HG02759 (cell line): ENCODE results near the gene CRYZL1.

ENCODE experiments used
- ATAC-seq: cut with Tn5 transposase; IDR thresholded peaks from one replicate; pipeline ENCODE4 v1.9.1; 2021; ENCODE audit warnings: mild to moderate bottlenecking, moderate library complexity; ENCODE audit not compliant: unreplicated experiment

The CRYZL1 gene

DNA sequence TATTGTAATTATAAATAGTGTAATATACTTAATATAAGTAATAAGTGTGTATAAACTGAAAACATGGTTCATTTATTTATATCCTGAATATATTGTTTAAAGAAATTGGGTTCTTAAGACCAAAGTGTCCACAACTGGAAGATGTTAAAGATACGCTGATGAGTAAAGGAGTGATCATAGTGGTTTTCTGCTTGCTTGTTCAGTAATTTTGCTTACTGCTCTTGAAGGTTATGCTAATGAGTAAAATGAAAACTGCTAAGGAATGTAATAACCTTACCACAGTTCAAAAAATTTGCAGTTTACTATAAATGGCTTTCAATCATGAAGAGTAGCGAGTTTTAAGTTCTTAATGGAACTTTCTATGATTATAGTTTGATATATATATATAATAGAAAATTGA, 75.0 kb downstream of the CRYZL1 start:
- ATAC-seq: no peak

DNA sequence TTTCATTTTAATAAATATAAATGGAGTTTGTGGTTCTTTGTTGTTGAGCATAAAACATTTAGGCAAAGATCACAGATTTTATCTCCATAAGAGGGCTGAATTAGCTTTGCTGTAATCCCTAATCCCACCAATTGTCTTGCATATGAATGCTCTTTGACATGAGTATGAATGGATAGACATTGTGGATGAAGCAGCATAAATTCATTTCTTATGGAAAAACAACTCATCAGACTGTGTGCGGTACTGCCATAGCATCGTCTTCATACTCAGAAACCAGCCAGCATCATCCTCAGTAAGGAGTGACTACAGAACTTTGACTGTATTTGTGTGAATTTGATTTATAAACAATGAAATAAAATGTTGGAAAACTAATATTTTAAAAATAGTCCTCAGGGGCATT, 79.2 kb downstream of the CRYZL1 start:
- ATAC-seq: no peak

DNA sequence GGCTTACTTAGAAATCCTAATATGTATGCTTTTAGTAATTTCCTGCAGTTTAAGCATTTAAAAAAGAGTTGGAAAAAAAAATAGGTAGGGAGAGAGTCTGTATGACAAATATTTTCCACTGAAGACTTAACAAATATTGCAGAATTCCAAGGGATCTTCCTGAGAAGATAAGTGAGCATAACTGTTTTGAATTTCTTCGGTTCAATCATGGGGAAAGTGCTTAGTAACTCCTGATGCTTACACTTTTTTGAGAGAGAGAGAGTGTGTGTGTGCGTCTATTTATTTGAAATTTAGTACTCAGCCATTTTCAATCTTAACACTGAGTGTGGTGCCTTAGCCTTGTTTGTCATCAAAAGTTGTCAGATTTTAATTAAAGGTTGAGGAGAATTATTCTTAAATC, 80.2 kb downstream of the CRYZL1 start:
- ATAC-seq: no peak

DNA sequence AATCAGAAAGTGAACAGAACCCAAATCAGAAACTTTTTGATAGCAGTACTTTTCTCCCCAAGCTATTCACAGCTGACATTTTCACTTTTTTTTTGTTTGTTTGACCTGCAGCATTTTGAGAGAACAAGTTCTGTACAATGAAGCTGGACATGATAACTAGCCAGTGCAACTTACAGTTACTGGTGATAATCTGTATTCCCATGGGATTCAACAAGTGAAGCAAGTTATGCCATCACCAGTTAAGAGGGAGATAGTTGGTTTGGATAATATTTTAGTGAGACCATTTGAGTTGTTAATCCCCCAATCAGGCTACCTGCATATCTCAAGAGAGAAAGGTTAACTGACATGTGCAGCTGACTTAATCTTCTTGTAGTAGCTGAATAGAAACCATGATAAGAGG, 80.6 kb downstream of the CRYZL1 start:
- no peak for ATAC-seq

DNA sequence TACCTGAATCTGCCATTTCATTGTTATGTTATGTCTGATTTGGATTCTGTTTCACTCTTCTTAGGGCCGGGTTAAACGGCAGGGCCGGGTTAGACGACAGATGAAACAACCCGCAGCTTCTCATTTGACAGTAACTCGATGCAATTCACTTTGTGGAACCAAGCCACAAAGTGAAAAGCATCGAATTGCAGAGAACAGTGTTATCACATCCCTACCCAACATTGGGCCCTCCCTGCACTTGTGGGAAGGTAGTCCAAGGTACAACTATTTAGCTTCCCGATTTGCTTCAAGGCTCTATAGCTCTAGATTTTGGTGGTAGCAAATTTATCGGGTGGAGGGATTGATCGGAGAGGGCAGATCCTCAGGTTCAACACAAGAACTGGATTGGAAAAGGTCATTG, 81.7 kb downstream of the CRYZL1 start:
- ATAC-seq: no peak

DNA sequence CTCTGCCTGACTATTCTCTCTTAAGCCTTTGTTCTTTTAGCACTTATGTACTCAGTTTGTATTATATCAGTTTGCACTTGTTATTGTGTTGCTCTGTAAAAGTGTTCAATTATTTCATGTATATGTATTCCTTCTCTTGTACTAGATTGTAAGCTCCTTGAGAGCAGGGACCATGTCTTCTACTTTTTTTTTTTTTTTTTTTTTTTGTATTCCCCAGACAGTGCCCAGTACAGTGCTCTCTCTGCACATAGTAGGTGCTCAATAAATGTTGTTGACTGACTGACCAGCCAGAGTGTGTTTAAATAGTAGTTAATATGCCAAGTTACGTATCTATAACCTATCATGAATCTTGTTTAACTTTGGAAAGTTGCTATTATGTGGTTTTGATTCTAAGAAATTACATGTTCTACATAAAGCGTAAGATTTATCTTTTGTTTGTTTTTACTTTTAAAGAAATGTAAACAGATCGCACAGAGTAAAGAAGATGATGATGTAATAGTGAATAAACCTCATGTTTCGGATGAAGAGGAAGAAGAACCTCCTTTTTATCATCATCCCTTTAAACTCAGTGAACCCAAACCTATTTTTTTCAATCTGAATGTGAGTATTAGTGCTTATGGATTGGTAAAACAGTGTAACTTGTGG, 82.6 kb downstream of the CRYZL1 start:
- ATAC-seq: no peak

DNA sequence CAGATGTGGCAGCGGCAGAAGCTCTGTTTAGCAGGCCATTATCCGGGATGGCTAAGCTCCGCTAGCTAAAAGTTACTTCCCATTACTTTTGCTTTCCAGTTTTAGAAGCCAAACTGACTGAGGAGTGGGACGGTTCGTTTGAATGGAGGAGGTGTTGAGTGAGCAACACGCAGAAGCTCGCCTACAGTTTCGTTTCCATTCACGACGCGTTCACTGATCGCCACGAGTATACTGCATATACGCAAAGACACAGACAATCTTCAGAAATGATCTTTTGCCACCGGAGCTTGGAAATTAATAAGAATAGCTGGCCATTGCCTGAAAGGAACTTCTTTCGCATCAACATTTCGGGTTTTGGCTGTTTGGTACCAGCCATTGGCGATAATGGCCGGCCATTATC, 84.1 kb downstream of the CRYZL1 start:
- ATAC-seq: no peak

DNA sequence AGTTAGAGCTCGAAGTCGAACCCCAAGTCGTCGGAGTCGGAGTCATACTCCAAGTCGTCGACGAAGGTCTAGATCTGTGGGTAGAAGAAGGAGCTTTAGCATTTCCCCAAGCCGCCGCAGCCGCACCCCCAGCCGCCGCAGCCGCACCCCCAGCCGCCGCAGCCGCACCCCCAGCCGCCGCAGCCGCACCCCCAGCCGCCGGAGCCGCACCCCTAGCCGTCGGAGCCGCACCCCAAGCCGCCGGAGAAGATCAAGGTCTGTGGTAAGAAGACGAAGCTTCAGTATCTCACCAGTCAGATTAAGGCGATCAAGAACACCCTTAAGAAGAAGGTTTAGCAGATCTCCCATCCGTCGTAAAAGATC, 86.6 kb downstream of the CRYZL1 start:
- no peak for ATAC-seq

DNA sequence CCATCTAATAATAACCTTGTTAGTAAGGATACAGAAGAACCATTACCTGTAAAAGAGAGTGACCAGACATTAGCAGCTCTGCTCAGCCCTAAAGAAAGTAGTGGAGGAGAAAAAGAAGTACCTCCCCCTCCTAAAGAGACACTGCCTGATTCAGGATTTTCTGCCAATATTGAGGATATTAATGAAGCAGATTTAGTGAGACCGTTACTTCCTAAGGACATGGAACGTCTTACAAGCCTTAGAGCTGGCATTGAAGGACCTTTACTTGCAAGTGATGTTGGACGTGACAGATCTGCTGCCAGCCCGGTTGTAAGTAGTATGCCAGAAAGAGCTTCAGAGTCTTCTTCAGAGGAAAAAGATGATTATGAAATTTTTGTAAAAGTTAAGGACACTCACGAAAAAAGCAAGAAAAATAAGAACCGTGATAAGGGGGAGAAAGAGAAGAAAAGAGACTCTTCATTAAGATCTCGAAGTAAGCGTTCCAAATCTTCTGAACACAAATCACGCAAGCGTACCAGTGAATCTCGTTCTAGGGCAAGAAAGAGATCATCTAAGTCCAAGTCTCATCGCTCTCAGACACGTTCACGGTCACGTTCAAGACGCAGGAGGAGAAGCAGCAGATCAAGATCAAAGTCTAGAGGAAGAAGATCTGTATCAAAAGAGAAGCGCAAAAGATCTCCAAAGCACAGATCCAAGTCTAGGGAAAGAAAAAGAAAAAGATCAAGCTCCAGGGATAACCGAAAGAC, 87.1 kb downstream of the CRYZL1 start:
- ATAC-seq: no peak

DNA sequence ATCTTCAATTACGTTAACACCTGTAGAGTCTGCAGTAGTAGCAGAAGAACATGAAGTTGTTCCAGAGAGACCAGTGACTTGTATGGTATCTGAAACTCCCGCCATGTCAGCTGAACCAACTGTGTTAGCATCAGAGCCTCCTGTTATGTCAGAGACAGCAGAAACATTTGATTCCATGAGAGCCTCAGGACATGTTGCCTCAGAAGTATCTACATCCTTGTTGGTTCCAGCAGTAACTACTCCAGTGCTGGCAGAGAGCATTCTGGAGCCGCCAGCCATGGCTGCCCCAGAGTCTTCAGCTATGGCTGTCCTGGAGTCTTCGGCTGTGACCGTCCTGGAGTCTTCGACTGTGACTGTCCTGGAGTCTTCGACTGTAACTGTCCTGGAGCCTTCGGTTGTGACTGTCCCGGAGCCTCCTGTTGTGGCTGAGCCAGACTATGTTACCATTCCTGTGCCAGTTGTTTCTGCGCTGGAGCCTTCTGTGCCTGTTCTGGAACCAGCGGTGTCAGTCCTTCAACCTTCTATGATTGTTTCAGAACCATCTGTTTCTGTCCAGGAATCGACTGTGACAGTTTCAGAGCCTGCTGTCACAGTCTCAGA, 88.4 kb downstream of the CRYZL1 start:
- no peak for ATAC-seq

DNA sequence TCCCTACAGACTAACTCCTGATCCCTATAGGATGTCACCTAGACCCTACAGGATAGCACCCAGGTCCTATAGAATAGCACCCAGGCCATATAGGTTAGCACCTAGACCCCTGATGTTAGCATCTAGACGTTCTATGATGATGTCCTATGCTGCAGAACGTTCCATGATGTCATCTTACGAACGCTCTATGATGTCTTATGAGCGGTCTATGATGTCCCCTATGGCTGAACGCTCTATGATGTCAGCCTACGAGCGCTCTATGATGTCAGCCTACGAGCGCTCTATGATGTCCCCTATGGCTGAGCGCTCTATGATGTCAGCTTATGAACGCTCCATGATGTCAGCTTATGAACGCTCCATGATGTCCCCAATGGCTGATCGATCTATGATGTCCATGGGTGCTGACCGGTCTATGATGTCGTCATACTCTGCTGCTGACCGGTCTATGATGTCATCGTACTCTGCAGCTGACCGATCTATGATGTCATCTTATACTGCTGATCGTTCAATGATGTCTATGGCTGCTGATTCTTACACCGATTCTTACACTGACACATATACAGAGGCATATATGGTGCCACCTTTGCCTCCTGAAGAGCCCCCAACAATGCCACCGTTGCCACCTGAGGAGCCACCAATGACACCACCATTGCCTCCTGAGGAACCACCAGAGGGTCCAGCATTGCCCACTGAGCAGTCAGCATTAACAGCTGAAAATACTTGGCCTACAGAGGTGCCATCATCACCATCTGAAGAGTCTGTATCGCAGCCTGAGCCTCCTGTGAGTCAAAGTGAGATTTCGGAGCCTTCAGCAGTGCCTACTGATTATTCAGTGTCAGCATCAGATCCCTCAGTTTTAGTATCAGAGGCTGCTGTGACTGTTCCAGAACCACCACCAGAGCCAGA, 89.2 kb downstream of the CRYZL1 start:
- no peak for ATAC-seq

DNA sequence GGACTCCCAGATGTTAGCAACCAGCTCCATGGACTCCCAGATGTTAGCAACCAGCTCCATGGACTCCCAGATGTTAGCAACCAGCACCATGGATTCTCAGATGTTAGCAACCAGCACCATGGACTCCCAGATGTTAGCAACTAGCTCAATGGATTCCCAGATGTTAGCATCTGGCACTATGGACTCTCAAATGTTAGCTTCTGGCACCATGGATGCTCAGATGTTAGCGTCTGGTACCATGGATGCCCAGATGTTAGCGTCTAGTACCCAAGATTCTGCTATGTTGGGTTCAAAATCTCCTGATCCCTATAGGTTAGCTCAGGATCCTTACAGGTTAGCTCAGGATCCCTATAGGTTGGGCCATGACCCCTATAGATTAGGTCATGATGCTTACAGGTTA, 89.9 kb downstream of the CRYZL1 start:
- no peak for ATAC-seq

DNA sequence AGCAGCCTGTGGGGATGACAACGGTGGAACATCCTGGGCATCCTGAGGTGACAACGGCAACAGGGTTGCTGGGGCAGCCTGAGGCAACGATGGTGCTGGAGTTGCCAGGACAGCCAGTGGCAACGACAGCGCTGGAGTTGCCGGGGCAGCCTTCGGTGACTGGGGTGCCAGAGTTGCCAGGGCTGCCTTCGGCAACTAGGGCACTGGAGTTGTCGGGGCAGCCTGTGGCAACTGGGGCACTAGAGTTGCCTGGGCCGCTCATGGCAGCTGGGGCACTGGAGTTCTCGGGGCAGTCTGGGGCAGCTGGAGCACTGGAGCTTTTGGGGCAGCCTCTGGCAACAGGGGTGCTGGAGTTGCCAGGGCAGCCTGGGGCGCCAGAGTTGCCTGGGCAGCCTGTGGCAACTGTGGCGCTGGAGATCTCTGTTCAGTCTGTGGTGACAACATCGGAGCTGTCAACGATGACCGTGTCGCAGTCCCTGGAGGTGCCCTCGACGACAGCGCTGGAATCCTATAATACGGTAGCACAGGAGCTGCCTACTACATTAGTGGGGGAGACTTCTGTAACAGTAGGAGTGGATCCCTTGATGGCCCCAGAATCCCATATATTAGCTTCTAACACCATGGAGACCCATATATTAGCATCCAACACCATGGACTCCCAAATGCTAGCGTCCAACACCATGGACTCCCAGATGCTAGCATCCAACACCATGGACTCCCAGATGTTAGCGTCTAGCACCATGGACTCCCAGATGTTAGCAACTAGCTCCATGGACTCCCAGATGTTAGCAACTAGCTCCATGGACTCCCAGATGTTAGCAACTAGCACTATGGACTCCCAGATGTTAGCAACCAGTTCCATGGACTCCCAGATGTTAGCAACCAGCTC, 90.5 kb downstream of the CRYZL1 start:
- ATAC-seq: no peak

DNA sequence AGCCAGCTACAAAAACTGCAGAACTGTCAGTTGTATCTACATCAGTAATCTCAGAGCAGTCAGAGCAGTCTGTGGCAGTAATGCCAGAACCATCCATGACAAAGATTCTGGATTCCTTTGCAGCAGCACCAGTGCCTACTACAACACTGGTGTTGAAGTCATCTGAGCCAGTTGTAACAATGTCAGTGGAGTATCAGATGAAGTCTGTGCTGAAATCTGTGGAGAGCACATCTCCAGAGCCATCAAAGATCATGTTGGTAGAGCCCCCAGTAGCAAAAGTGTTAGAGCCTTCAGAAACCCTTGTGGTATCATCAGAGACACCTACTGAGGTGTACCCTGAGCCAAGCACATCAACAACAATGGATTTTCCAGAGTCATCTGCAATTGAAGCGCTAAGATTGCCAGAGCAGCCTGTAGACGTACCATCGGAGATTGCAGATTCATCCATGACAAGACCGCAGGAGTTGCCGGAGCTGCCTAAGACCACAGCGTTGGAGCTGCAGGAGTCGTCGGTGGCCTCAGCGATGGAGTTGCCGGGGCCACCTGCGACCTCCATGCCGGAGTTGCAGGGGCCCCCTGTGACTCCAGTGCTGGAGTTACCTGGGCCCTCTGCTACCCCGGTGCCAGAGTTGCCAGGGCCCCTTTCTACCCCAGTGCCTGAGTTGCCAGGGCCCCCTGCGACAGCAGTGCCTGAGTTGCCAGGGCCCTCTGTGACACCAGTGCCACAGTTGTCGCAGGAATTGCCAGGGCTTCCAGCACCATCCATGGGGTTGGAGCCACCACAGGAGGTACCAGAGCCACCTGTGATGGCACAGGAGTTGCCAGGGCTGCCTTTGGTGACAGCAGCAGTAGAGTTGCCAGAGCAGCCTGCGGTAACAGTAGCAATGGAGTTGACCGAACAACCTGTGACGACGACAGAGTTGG, 91.4 kb downstream of the CRYZL1 start:
- ATAC-seq: no peak

DNA sequence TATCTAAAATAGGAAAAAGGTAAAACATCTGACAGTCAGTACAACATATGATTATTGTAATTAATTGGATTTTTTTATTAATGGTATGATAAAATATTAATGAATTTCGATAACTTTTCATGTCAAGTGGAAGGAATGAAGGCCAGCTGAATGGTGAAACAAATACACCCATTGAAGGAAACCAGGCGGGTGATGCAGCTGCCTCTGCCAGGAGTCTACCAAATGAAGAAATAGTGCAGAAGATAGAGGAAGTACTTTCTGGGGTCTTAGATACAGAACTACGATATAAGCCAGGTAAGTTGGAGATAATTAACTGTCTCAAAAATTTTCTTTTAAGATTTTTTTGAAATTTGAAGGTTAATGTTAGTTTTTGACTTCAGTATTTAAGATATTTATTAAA, 95.5 kb downstream of the CRYZL1 start:
- no peak for ATAC-seq

DNA sequence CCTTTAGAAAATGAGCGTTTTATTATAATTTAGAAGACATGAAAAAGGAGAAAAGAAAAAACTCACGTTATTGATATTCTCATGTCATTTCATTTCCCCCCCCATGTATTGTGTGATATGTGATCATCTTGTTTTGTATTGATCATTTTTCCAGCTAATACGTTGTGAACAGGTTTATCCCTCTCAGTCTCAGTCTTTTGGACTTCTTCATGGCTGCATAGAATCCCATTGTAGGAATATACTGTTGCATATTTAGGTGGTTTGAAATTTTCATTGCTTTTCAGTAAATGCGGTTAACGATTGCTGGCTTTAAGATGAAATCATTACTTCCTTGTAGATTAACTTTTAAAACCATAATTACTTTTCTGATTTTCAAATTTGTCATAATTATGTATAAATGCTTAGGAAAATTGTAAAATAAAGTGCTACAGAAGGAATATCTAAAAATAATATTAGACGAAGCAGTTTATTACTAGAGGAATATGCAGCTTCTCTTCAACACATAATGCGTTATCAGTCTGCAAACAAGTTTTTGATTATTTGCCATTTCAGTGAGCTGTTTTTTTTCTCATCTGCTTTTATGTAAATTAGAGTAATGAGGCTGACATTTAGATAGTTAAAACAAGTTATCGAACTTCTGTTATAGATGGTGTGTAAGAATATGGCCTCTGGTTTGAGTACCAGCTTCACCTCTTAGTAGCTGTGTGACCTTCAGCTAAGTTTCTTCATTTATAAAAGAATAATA, 96.9 kb downstream of the CRYZL1 start:
- no peak for ATAC-seq

DNA sequence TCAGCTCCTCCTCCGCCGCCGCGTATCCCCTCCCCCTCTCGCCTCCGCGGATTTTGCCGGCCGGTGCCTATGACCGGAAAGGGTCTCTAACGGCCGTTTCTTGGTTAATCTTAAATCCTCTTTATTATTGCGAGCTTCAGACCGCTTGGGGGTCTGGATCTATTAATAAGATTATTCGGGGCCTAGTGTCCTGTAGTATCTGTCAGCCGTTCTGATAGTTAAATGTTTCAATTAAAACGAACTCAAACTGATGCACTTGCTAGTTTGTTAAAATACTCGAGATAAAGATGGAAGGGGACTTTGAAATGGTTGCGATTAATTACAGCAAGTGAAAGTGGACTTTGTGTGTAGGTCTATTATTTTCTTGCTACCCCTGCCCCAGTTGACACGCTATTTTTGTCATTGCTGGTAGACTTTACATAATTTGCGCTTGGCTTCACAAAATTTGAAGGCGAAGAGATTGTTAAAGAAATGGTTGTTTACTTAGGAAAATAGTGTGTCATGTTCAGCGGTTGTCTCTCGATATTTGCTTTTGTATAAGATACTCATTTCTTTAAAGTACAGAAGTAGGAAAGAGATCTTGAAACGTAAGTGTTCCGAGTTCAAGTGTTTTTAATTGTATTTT, 97.9 kb downstream of the CRYZL1 start:
- ATAC-seq: no peak
